Measurements from ENCODE around the gene WDR41.

DNA sequence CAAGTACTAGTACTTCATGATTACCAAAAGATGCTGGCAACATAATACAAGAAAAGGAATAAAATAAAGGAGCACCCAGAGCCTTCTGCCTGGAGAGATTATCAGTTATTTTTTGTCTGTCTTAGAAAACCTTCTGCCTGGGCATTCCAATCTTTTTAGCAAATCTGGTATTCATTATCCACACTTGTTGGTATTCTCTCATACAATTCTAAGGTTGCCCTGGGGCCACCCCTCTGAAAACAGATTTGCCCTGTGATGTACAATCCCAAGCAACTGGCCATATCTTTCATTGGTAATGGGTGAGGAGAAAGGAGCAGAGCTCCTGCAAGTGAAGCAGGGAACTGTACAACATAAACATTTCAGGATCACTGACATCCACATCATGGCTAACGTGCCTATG lies 47.8 kb downstream of the WDR41 start:
- no peak for TF ChIP-seq EZH2 (IDR thresholded peaks at IDR 0.05; ENCODE audit: low read depth)
- TF ChIP-seq, protein P1, sequence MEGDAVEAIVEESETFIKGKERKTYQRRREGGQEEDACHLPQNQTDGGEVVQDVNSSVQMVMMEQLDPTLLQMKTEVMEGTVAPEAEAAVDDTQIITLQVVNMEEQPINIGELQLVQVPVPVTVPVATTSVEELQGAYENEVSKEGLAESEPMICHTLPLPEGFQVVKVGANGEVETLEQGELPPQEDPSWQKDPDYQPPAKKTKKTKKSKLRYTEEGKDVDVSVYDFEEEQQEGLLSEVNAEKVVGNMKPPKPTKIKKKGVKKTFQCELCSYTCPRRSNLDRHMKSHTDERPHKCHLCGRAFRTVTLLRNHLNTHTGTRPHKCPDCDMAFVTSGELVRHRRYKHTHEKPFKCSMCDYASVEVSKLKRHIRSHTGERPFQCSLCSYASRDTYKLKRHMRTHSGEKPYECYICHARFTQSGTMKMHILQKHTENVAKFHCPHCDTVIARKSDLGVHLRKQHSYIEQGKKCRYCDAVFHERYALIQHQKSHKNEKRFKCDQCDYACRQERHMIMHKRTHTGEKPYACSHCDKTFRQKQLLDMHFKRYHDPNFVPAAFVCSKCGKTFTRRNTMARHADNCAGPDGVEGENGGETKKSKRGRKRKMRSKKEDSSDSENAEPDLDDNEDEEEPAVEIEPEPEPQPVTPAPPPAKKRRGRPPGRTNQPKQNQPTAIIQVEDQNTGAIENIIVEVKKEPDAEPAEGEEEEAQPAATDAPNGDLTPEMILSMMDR (conservative IDR thresholded peaks at IDR 0.05): no peak
